Chondrocyte (in vitro differentiated cells): ENCODE measurements around the gene PRRX2. TPM values are rescaled to one million over a fixed set of nuclear protein-coding genes. Genes with fewer than 3 reads are reported as not detected.

ENCODE experiments used
- DNase-seq: peaks from one replicate; pipeline ENCODE4 v3.0.0; 2021; ENCODE audit warnings: mixed read lengths, low spot score
- H3K27ac Mint-ChIP-seq: one replicate; pipeline ENCODE4 v1.8.0; 2021; ENCODE audit warnings: mild to moderate bottlenecking, moderate library complexity, mixed read lengths; ENCODE audit not compliant: unreplicated experiment
- H3K27me3 Mint-ChIP-seq: 2 replicates; pipeline ENCODE4 v1.8.0; 2021; ENCODE audit warnings: low read depth, mixed read lengths
- H3K36me3 Mint-ChIP-seq: 2 replicates; pipeline ENCODE4 v1.8.0; 2021; ENCODE audit warnings: low read depth, mixed read lengths
- H3K4me1 Mint-ChIP-seq: 2 replicates; pipeline ENCODE4 v1.8.0; 2021; ENCODE audit warnings: low read depth, mild to moderate bottlenecking, mixed read lengths
- H3K4me3 Mint-ChIP-seq: one replicate; pipeline ENCODE4 v1.8.0; 2021; ENCODE audit warnings: mild to moderate bottlenecking, moderate library complexity, mixed read lengths; ENCODE audit not compliant: unreplicated experiment
- H3K9me3 Mint-ChIP-seq: 2 replicates; pipeline ENCODE4 v1.8.0; 2021; ENCODE audit warnings: low read depth, mixed read lengths
- total RNA-seq: library from RNA; stranded (reverse); gene quantifications from 3 replicates; pipeline ENCODE4 v1.2.1, GENCODE V29; 2021
- TF ChIP-seq, protein P1 (sequence below): fragments of 200-600 bp; sonication (generic); IDR thresholded peaks from 2 replicates; pipeline ENCODE4 v1.5.0; 2021; ENCODE audit warnings: antibody characterized with exemption, mild to moderate bottlenecking, moderate library complexity

PRRX2 gene
- total RNA-seq, 1 donor from 2014 or later = 5.7 TPM

DNA sequence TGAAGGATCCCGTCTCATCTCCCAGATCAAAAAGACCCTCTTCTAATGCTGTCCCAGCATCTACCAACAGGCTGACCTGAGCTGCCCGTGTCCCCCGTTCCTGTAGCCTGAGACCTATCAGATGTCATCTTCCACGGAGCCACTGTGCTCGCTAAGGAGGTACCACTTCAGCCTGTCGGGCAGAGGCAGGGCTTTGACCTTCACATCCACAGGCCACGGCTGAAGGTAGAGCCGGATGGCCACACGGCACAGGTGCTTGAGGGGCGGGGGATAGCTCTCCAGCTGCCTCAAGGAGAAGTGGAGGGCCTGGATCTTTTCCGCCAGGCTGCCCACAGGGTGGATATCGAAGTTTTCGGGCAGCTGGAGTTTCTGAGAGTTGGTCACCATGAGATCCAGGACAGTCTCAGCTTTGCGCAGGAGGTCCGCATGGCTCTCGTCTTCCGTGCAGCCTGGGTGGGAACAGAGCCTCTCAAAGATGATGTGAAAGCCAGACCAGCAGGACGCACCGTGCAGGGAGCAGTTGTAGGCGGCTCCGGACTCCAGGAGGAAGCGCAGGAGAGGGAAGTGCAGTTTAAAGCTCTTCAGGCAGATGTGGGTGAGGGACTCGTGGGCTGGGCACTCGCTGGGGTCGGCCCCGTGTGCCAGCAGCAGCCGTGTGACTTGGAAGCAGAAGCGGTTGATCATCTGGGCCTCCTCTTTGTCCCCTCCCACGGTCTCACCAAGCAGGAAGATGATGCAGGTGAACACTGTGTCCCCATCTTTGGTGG, 27.6 kb upstream of the PRRX2 start:
- H3K9me3 Mint-ChIP-seq = no peaks in the 10 kb centered on the region
- TF ChIP-seq, protein P1, sequence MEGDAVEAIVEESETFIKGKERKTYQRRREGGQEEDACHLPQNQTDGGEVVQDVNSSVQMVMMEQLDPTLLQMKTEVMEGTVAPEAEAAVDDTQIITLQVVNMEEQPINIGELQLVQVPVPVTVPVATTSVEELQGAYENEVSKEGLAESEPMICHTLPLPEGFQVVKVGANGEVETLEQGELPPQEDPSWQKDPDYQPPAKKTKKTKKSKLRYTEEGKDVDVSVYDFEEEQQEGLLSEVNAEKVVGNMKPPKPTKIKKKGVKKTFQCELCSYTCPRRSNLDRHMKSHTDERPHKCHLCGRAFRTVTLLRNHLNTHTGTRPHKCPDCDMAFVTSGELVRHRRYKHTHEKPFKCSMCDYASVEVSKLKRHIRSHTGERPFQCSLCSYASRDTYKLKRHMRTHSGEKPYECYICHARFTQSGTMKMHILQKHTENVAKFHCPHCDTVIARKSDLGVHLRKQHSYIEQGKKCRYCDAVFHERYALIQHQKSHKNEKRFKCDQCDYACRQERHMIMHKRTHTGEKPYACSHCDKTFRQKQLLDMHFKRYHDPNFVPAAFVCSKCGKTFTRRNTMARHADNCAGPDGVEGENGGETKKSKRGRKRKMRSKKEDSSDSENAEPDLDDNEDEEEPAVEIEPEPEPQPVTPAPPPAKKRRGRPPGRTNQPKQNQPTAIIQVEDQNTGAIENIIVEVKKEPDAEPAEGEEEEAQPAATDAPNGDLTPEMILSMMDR = no peak
- no peak for DNase-seq
- H3K27ac Mint-ChIP-seq = peak overlapping the region; percentile 51
- H3K36me3 Mint-ChIP-seq = peaks cover 15% of the 10 kb centered on the region
- peaks cover 25% of the 10 kb centered on the region for H3K4me1 Mint-ChIP-seq
- no peak overlapping the region for H3K4me3 Mint-ChIP-seq
- no peaks in the 10 kb centered on the region for H3K27me3 Mint-ChIP-seq

DNA sequence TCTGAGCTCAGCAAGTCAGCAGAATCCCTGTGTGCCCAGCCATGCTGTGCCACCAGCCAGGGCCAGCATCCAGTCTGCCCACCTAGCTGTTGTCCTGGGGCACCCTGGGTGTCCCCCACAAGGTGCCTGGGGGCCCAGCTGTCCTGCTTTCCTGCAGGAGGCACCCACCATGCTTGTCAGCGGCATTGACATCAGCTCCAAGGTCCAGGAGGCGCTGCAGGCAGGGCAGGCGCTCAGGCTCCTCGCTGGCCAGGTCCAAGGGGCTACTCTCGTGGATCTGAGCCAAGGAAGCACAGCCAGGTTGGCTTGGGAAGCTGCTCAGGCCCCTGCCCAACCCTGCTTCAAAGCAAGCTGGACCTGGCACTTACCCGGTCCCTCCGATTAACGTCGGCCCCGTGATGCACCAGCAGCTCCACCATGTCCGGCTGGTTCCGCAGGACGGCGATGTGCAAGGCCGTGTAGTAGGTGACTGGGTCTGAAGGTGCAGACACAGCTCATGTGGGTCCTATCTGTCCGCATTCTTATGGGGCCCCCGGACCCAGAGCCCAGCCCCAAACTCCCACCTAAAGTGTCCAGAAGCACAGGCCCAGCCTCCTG, 26.3 kb upstream of the PRRX2 start:
- TF ChIP-seq, protein P1 = no peak
- Mint-ChIP-seq H3K27me3 (no peaks in the 10 kb centered on the region), H3K36me3 (peaks cover 15% of the 10 kb centered on the region), H3K9me3 (no peaks in the 10 kb centered on the region), H3K4me3 (no peak overlapping the region), H3K27ac (no peak overlapping the region), H3K4me1 (peaks cover 25% of the 10 kb centered on the region)
- no peak for DNase-seq

DNA sequence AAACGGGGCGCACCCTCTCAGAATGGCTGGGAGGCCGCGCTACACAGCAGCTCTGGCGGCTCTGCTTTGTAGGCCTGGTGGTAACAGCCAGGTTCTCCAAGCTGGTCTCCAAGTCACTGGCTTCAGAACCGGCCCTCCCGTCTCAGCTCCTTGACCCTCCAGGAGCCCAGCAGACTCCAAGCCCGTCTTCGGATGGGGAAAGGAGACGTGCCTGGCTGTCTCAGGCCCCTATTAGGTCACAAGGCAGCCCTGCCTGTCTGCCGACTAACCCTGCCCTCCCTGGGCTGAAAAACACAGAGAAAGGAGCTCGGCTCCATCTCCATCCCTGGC, 25.7 kb upstream of the PRRX2 start:
- TF ChIP-seq, protein P1 = no peak
- Mint-ChIP-seq H3K4me3 (peak overlapping the region; percentile 83), H3K36me3 (peaks cover 14% of the 10 kb centered on the region), H3K9me3 (no peaks in the 10 kb centered on the region), H3K27ac (peak overlapping the region; percentile 65), H3K27me3 (no peaks in the 10 kb centered on the region), H3K4me1 (peaks cover 25% of the 10 kb centered on the region)
- DNase-seq = no peak

DNA sequence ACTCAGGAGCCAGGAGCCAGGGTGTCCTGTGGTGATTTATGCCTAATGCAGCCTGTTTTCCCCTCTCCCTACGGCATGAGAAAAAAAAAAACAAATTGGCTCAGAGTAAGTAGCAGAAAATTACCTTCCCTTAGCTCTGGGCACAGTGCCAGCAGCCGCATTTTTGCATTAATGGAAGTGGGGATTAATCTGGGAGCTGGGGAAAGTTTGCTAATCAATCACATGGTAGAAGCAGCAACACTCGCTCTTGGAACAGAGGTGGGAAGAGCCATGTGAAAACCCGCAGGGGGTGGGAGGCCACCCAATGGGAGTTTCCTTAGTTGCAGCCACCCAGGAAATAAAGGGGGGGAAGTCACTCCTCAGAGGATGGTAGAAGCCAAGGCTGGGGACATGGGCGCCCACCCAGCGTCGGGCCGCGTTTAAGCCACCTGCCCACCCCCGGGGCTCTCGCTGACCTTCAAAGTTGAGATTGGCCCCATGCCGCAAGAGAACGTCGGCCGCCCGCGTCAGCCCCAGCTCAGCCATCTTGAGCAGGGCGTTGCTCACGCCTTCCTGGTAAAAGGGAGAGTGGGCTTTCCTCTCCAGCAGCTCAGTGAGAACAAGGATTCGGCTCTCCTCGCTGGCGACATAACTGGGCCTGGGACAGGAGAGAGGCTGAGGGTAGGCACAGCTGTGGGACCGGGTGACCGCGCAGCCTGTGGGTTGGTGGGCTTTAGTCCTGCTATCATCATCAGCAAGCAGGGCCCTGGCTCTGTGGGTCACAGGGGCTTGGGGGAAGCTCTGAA, 25.2 kb upstream of the PRRX2 start:
- Mint-ChIP-seq H3K27ac (peak overlapping the region; percentile 65), H3K4me3 (peak overlapping the region; percentile 83), H3K4me1 (peaks cover 25% of the 10 kb centered on the region), H3K9me3 (no peaks in the 10 kb centered on the region), H3K27me3 (no peaks in the 10 kb centered on the region), H3K36me3 (peaks cover 9% of the 10 kb centered on the region)
- DNase-seq = no peak
- TF ChIP-seq, protein P1 = no peak
